Measurements from ENCODE around the gene PITX1. TPM values are rescaled to one million over a fixed set of nuclear protein-coding genes. Genes with fewer than 3 reads are reported as not detected.

Gene PITX1
- total RNA-seq, 2 experiments from 2014 or later, result 0.18 TPM

DNA sequence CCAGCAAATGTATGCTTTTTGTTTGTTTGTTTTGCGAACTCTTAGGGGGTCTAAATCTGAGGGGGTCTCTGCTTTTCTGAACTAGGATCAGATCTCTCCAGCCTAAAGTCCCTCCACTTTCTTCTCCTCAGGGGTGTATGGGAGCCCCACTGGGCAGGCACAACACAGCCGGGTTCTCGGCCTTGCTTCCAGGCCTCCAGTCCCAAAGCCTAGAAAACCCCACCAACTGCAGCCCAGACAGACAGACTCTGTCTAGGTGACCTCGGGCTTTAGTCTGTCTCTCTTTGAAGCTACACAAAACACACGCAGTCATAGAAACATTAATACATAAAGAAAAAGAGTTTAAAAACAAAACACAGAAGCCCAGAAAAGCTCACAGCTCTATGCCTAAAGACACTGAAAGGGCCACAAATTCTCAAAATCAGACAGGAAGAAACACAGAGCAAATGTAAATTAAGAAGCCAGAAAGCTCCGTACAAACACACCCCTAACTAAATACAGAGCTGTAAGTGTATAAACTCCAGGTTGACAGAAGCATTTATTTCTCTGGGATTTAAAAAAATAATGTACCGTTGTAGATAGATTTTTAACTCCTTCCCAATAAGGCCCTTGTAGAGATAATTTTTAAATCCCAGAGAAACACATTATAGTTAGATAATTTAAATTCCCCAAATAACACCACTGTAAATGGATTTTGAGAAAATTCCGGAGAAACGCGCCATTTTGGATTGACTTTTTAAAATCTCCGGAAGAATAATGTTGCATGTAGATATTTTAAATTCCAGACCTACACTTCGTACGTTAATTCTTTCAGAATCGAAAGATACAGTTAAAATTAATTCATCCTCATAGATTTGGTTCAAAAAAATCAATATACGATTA lies 2.0 kb downstream of the PITX1 start:
- H3K9me3 Mint-ChIP-seq (ENCODE audit: low read depth), result peaks cover 4% of the 10 kb centered on the region
- no peak overlapping the region for H3K27ac Mint-ChIP-seq
- DNase-seq, result no peak
- intact Hi-C loops (cut with DNase I, micrococcal nuclease), result loop anchor here (2.0 to 10.0 kb wide), 3 partner anchors 67 to 160 kb away; no protein-coding TSS in a partner anchor
- no peak for ATAC-seq
- peaks cover 35% of the 10 kb centered on the region for H3K4me1 Mint-ChIP-seq
- ChIA-PET POLR2A (no interaction called here), CTCF (interaction anchor here (0.6 kb wide), 1 partner anchor 99 kb away, joined by 3 read pairs; no protein-coding TSS in a partner anchor)
- peak overlapping the region; percentile 44 for H3K4me3 Mint-ChIP-seq
- peaks cover 72% of the 10 kb centered on the region for H3K27me3 Mint-ChIP-seq
- peaks cover 4% of the 10 kb centered on the region for H3K36me3 Mint-ChIP-seq (ENCODE audit: low read depth)

DNA sequence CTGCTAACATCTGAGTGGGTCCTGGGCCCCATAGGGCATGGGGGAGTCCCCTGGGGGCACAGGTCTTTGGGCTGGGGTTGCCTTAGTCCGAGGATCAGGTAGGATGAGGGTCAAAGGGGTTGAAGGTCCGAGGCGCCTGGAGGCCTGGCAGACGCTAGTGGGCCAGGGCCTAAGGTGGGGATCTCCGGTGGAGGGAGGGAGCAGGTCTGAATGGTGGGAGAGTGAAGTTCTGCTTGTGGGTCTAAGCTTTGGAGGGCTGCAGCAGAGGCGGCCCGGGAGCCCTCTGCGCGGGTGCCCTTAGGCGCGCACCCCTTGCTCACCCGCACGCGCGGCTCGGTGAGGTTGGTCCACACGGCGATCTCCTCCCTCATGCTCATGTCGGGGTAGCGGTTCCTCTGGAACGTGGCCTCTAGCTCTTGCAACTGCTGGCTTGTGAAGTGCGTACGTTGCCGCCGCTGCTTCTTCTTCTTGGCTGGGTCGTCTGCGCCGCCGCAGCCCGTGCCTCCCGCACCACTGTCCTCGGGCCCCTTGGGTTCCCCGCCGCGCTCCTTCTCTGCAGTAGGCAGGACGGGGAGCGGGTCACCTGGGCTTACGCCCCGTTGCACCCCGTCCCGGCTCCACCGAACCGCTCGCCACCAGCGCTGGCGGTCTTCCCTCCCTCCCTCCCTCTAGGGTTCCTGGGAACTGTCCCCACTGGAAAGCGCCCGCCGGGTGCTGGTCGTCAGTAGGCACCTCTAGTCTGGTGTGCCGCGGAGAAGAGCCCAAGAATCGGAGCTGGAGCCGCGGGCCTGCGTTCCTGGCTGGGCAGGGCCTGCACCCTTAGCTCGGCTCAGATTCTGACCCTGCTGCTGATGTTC lies 2.8 kb downstream of the PITX1 start:
- DNase-seq (peak; percentile 46), ATAC-seq (peak; percentile 17)
- peaks cover 35% of the 10 kb centered on the region for H3K4me1 Mint-ChIP-seq
- ChIA-PET CTCF (no interaction called here), POLR2A (no interaction called here)
- H3K27ac Mint-ChIP-seq, result no peak overlapping the region
- H3K36me3 Mint-ChIP-seq (ENCODE audit: low read depth), result peaks cover 4% of the 10 kb centered on the region
- peaks cover 4% of the 10 kb centered on the region for H3K9me3 Mint-ChIP-seq (ENCODE audit: low read depth)
- H3K4me3 Mint-ChIP-seq, result peak overlapping the region; percentile 46
- intact Hi-C loops (cut with DNase I, micrococcal nuclease), result loop anchor here (5.0 to 10.0 kb wide), 2 partner anchors 116 to 161 kb away; no protein-coding TSS in a partner anchor
- H3K27me3 Mint-ChIP-seq, result peaks cover 69% of the 10 kb centered on the region

DNA sequence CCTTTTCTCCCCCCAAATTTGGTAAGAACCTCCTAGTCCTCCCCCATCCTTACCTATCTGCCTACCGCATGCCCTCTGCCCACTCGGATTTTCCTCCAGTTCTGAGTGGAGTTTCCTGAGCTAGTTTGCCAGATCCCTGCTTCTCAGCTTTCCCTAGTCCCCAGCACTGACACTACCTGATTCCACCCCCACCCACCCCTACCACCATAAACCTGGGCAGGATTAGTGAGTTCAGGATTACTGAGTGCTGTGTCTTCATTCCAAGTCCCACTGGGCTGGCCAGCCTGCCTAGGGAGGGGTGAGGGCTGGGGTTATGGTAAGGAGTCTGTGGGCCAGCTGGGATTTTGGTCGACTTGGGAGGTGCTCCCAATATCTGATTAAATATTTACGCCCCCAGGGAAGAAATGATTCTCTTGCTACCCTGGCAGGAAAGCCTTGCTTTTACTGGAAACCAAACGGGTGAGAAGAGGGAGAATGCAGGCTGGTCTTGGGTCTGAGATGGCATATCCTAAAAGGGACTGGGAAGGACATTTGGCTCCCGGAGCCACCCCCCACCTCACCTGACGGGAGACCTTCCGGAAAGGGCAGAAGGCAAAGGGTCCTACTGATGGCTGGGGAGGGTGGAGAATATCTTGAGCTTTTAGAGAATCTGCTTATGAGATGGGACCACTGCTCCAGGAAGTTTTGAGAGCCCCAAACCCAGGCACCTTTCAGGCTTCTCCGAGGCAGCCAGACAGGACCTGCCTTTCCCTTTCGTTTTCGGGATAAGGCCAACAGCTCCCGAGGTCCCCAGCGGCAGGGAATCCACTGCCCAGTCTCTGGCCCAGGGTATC lies 3.7 kb downstream of the PITX1 start:
- no peak for DNase-seq
- Mint-ChIP-seq H3K4me1 (peaks cover 35% of the 10 kb centered on the region), H3K27me3 (peaks cover 65% of the 10 kb centered on the region), H3K27ac (no peak overlapping the region), H3K4me3 (peak overlapping the region; percentile 46), H3K36me3 (ENCODE audit: low read depth) (peaks cover 4% of the 10 kb centered on the region), H3K9me3 (ENCODE audit: low read depth) (peaks cover 4% of the 10 kb centered on the region)
- ChIA-PET POLR2A (no interaction called here), CTCF (interaction anchor here (0.7 kb wide), 1 partner anchor 27 kb away, joined by 4 read pairs; no protein-coding TSS in a partner anchor)
- no peak for ATAC-seq
- intact Hi-C loops (cut with DNase I, micrococcal nuclease), result loop anchor here (5.0 to 10.0 kb wide), 2 partner anchors 116 to 162 kb away; no protein-coding TSS in a partner anchor

DNA sequence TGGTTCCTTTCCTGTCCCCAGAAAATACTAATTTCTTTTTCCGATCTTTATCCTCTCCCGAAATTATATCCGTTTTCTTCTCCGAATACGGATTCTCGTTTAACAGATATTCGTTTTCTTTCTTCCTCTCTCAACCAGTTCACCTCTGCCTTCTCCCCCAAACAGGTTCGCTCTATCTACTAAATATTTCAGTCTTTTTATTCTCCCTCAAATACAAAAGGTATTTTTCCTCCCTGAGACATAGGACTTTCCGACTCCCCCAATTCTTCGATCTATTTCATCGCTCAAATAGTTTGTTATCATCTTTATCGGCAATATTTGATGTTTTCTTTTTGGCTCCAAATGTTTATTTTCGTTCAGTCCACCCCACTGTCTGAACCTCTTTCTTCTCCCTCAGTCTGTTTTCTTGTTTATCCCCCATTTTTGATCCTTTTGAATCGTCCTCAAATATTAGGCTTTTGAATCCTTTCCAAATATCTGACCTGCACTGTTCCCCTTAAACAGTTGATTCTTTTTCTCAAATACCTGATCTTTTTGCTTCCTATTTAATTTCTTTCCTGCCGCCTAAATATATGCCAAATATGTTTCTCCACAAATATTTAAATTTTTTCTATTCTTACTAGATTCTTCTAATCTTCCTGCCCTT lies 4.4 kb downstream of the PITX1 start:
- H3K9me3 Mint-ChIP-seq (ENCODE audit: low read depth), result peaks cover 4% of the 10 kb centered on the region
- peaks cover 4% of the 10 kb centered on the region for H3K36me3 Mint-ChIP-seq (ENCODE audit: low read depth)
- DNase-seq (no peak), ATAC-seq (no peak)
- POLR2A ChIA-PET, result no interaction called here
- H3K4me1 Mint-ChIP-seq, result peaks cover 34% of the 10 kb centered on the region
- H3K4me3 Mint-ChIP-seq, result peak overlapping the region; percentile 4
- H3K27me3 Mint-ChIP-seq, result peaks cover 60% of the 10 kb centered on the region
- intact Hi-C loops (cut with DNase I, micrococcal nuclease), result loop anchor here (5.0 to 10.0 kb wide), 3 partner anchors 115 to 513 kb away; no protein-coding TSS in a partner anchor
- H3K27ac Mint-ChIP-seq, result no peak overlapping the region
- CTCF ChIA-PET, result interaction anchor here (0.7 kb wide), 1 partner anchor 28 kb away, joined by 4 read pairs; no protein-coding TSS in a partner anchor

DNA sequence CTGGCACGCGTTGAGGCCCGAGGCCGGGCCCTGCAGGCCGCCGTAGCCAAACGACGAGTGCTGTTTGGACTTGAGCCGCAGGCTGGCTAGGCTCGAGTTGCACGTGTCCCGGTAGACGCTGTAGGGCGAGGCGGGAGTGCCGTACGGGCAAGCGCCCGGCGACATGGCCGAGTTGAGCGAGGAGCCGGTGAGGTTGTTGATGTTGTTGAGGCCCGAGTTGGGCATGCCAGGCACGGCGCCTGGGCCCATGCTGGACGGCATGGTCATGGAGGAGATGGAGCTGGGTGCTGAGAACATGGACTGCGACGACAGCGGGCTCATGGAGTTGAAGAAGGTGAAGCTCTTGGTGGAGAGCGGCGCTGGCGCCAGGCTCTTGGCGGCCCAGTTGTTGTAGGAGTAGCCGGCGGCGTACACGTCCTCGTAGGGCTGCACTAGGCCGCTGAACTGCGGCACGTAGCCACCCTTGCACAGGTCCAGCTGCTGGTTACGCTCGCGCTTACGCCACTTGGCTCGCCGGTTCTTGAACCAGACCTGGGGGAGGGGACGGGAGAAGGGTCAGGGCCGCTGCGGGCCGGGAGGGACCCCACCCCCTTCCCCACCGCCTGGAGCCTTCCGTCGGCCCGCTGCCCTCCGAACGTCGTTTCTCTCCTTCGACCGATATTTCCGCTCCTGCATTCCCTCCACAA lies 5.1 kb downstream of the PITX1 start:
- intact Hi-C loops (cut with DNase I, micrococcal nuclease), result loop anchor here in 1 of 2 experiments (5.0 kb wide), 1 partner anchor 513 kb away; no protein-coding TSS in a partner anchor
- Mint-ChIP-seq H3K4me3 (peak overlapping the region; percentile 4), H3K27ac (no peak overlapping the region), H3K36me3 (ENCODE audit: low read depth) (peaks cover 4% of the 10 kb centered on the region), H3K27me3 (peaks cover 58% of the 10 kb centered on the region), H3K9me3 (ENCODE audit: low read depth) (peaks cover 4% of the 10 kb centered on the region), H3K4me1 (peaks cover 32% of the 10 kb centered on the region)
- CTCF ChIA-PET, result no interaction called here
- DNase-seq (no peak), ATAC-seq (no peak)
- POLR2A ChIA-PET, result no interaction called here

DNA sequence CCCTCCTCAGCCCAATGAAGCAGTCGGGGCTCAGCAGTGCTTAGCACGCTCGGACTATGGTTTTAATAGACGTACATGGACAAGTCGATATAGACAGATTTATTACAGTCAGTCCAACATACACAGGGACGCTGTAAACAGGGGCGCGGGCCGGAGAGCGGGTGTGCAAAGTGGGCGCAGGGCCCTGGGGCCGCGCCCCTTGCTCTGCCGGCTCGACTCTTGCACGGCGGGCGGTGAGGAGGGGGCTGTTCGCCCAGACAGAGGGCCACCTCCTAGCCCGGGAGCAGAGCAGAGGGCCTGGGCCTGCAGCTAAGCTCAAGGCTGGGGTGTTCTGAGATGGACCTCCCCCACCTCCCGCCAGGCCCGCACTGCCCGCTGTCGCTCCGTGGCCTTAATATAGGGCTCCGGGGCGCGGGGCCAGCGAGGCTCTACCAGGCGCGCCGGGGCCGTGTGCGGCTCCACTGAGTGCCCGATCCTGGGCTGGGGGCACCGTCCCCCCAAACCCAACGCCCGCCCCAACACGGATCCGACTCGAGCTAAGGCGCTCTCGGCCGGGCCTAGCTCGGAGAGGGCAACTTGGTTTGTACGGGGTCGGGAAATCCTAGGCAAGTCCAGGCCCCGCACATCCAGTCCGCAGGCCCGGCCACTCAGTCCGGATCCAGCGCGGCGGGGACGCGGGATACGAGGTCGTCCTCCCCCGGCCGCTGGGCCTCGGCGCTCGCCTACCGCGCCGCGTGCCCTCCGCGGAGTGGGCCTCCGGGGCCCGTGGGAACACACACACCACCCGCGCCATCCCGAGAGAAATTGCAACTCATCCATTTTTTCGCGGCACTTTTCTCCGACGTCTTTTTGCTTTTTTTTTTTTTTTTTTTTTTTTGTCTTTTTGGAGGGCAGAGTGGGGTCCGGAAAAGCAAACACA lies 6.1 kb downstream of the PITX1 start:
- Mint-ChIP-seq H3K36me3 (ENCODE audit: low read depth) (peaks cover 4% of the 10 kb centered on the region), H3K27me3 (peaks cover 53% of the 10 kb centered on the region), H3K9me3 (ENCODE audit: low read depth) (peaks cover 4% of the 10 kb centered on the region), H3K4me3 (no peak overlapping the region), H3K27ac (no peak overlapping the region), H3K4me1 (peaks cover 28% of the 10 kb centered on the region)
- ChIA-PET CTCF (no interaction called here), POLR2A (no interaction called here)
- intact Hi-C loops (cut with DNase I, micrococcal nuclease), result loop anchor here in 1 of 2 experiments (5.0 kb wide), 1 partner anchor 514 kb away; no protein-coding TSS in a partner anchor
- ATAC-seq (no peak), DNase-seq (no peak)

DNA sequence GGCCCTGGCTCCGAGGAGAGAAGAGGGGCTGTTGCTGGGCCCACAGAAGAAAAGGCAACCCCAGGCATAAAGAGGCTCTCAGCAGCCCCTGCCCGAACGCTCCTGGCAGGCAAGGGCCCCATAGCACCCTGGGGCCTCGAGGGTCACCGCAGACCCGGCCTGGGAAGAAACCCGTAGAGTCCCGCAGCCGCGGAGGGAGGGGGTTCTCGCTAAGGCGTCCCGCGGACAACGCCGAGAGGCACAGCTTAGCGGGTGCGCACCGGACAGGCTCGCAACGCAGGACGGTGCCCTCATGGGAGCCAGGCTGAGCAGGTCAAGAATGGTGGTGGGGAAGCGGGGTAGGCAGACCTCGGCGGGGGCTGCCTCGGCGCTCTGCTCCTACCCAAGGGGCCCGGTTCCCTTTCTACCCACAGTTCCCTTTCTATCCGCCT lies 6.7 kb downstream of the PITX1 start:
- ATAC-seq (no peak), DNase-seq (no peak)
- POLR2A ChIA-PET, result no interaction called here
- no peak overlapping the region for H3K27ac Mint-ChIP-seq
- H3K9me3 Mint-ChIP-seq (ENCODE audit: low read depth), result peaks cover 4% of the 10 kb centered on the region
- no peak overlapping the region for H3K4me3 Mint-ChIP-seq
- intact Hi-C loops (cut with DNase I, micrococcal nuclease), result loop anchor here in 1 of 2 experiments (5.0 kb wide), 1 partner anchor 515 kb away; no protein-coding TSS in a partner anchor
- peaks cover 4% of the 10 kb centered on the region for H3K36me3 Mint-ChIP-seq (ENCODE audit: low read depth)
- CTCF ChIA-PET, result no interaction called here
- peaks cover 25% of the 10 kb centered on the region for H3K4me1 Mint-ChIP-seq
- H3K27me3 Mint-ChIP-seq, result peaks cover 49% of the 10 kb centered on the region

DNA sequence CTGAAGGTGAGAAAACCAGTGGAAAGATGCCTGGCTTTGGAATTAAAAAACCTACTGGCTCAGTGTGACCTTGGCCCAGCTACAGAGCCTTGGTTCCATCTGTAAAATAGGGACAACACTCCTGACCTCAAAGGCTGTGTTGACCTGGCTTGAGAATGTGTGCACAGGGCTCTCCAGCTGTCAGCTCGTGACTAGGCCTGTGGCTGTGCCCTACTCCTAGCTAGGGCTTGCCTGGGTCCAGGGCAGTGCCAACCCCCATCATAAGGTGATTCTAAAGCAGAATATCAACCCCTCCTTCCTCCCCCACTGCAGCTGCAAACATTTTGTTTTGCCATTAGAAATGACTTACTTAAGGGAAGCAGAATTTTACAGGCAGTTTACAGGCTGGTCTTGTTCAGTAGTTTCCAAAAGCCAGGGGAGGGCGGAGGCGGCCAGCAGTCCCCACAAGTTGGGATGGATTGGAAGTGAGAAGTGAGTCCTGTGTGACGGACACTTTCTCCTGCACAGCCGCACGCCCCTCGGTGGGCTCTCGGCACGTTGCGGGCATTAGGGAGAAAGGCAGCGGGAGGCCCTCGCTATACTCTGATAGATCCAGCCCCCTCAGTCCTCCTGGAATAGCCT lies 7.3 kb downstream of the PITX1 start:
- CTCF ChIA-PET, result no interaction called here
- ATAC-seq (no peak), DNase-seq (no peak)
- POLR2A ChIA-PET, result no interaction called here
- Mint-ChIP-seq H3K4me3 (no peak overlapping the region), H3K27me3 (peaks cover 44% of the 10 kb centered on the region), H3K27ac (no peak overlapping the region), H3K4me1 (peaks cover 21% of the 10 kb centered on the region), H3K36me3 (ENCODE audit: low read depth) (peaks cover 4% of the 10 kb centered on the region), H3K9me3 (ENCODE audit: low read depth) (peaks cover 4% of the 10 kb centered on the region)
- intact Hi-C loops (cut with DNase I, micrococcal nuclease), result loop anchor here in 1 of 2 experiments (5.0 kb wide), 1 partner anchor 516 kb away; no protein-coding TSS in a partner anchor
